ENCODE results near the gene ACE.

ACE gene

DNA sequence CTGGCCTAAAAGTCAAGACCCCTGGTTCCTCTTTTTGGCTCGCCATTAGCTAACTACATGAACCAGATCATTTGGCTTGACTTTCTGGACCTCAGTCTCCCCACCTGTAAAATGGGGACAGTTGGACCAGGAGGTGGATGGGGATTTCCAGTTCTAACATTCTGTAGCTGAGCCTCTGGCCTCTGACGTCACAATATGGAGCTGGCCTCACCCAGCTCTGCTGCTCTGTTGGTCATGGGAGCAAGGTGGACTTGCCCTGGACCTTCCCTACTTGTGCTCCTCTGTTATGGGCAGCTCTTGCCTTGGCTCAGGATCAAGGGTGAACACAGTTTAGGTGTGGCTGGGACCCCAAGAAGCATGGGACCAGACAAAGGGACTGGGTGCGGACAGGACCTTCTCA, 29.8 kb downstream of the ACE start:
- in situ Hi-C loops (cut with HindIII; ENCODE audit: low sequenced_read_pairs), result no loop called here

DNA sequence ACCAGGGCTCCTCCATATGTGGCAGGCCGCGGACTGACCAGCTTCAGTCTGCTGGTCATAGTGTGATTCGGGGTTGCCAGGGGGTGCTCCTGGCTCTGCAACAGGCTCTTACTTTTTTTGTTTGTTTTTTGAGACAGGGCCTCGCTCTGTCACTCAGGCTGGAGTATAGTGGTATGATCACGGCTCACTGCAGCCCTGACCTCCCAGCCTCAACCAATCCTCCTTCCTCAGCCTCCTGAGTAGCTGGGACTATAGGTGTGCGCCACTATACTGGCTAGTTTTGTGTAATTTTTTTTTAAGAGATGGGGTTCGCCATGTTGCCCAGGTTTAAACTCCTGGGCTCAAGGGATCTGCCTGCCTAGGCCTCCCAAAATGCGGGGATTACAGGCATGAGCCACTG, 34.5 kb downstream of the ACE start:
- in situ Hi-C loops (cut with HindIII; ENCODE audit: low sequenced_read_pairs), result no loop called here

DNA sequence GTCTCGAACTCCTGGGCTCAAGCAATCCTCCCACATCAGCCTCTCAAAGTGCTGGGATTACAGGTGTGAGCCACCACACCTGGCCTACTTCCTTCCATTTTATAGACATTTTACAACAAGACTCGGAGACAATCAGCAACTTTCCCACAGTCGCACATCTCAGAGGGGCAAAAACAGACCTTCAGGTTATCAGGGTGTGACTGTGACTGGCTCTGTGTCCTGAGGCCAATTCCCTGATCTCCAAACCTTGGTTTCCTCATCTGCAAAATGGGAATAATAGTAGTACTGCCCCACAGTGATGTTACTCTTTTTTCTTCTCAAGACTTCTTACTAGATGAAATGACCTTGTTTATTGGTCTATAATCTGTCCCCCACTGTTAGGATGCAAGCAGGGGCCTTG, 35.5 kb downstream of the ACE start:
- in situ Hi-C loops (cut with HindIII; ENCODE audit: low sequenced_read_pairs), result no loop called here

DNA sequence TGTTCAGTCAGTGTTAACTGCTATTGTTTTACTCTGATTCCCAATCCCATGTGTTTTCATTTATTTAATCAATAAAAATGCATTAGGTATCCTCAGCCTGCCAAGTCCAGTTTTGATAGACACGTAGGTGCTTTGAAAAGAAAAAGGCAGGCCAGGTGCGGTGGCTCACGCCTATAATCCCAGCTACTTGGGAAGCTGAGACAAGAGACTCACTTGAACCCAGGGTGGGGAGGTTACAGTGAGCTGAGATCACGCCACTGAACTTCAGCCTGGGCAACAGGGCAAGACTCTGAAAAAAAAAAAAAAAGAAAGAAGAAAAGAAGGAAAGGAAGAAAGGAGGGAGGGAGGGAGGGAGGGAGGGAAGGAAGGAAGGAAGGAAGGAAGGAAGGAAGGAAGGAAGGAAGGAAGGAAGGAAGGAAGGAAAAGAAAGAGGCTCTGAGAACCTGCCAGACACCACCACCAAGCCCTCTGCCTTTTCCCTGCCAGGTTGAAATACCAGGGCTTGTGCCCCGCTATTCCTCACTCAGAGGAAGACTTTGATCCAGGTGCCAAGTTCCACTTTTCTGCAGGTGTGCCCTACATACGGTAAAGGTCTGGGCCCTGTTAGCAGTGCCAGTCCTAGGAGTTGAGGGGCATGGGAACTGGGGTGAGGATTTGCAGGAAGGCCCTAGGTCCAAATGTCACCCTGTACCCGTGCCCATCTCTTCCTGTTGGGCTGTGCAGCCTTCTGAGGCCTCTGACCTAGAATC, 36.2 kb downstream of the ACE start:
- in situ Hi-C loops (cut with HindIII; ENCODE audit: low sequenced_read_pairs), result no loop called here

DNA sequence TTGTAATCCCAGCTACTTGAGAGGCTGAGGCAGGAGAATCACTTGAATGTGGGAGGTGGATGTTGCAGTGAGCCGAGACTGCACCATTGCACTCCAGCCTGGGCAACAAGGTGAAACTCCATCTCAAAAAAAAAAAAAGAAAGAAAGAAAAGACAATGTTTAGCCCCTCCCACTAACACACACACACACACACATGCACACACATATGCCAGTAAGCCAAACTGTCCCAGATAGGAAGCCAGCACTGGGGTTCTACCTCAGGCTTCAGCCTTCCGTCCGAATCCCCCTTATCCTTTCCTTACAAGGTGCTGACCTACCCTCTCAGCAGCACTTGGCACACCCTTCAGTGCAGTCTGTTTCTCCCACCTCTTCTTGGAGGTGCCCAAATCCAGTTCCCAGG, 37.6 kb downstream of the ACE start:
- in situ Hi-C loops (cut with HindIII; ENCODE audit: low sequenced_read_pairs), result no loop called here

DNA sequence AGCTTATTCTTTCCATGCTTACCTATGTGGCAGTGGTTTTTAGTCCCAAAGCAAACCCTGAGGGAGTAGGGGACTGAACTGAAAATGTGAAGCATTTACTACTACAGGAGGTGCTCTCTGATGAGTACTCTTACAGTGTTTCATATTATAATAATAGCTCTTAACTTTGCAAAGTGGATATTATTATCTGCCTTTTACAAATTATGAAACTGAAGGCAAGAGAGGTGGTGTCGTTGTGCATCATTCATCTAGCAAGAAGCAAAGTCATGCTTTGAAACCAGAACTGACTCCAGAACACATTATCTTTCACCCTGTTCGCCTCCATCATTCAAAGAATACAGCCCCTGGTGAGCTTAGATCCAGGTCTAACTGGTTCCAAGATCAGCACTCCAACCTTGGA, 38.1 kb downstream of the ACE start:
- in situ Hi-C loops (cut with HindIII; ENCODE audit: low sequenced_read_pairs), result no loop called here

DNA sequence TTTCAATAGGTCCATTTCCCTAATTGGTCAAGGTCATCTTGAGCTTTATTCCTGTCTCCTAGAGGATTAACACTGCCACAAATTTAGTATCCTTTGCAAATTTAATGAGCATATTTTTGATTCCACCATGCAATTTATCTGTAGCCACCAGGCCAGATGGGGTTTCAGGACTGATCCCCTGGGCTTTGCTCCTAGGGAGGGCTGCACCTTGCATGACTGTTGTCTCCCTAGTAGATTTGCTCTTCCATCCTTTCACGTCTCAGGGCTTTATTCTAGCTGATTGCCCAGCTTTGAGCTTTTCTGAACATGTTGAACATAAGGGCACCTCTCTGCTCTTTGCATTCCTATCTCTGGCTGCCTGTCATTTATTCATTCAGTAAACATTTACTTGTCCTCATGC, 38.6 kb downstream of the ACE start:
- in situ Hi-C loops (cut with HindIII; ENCODE audit: low sequenced_read_pairs), result no loop called here

DNA sequence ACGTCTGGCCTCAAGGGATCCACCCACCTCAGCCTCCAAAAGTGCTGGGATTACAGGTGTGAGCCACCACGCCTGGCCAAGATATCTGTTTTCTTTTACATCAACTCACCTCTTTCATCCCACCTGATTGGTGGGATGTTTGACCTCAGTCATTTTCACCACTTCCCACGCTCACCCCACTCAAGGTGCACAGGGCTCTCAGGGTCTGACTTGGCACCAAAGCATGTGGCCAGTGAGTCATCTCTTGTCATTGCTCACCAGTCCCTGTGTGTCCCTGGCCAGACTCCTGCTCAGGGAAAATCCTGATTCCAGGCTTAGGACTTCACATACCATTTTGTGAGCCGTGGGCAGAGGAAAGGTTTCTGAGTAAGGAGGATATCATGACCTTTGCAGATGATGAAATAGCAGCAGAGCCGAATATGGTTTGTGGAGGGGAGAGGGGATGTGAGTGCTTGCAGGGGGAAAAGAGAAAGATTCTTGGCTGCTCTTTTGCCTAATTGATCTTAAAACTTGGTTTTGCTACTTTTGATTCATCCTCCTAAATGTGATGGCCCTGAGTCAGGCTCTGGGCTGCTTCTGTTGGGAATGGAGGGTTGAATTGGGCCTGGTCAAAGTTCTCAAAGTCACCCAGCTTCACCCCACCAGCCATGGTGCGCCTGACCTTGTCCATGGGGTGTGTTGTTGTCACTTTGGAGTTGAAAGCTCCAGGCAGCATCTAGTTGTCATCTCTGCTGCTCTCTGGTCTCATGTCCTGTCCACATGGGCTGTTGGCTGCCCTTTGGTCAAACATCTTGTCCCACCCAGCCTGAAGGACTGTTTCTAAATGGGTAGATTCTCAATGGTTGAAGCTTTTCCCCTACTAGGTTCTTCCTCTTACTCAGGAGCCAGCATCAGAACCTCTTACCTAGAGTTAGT, 40.3 kb downstream of the ACE start:
- in situ Hi-C loops (cut with HindIII; ENCODE audit: low sequenced_read_pairs), result no loop called here

DNA sequence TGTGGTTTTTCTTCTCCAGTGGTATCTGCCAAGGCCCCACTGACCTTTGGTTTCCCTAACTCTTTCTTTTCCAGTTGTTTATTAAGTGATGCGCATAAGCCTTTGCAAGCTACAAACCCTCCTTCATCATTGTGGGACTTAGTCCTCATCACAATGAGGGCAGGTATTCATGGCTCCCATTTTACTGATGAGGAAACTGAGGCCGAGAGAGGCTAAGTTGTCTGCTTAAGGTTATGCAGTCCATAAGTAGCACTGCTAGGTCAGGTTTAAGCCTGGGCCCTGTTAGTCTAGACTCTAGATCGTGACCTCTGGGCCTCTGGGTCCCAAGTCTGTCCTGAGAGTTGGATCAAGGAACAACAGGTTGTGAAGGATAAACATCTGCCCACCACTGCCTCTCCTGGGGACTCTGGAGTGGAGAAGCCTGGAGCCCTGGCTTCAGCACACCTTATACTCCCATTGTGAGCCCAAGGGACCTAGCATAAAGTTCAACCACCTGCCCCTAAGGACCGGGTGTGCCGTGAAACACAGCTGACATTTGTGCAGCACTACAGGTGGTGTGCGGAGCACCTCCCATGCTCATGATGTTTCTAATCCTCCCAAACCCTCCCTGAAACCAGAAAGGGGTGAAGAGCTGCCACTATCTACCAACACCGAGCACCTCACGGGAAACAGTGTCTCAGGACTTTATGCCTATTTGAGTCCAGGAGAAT, 41.1 kb downstream of the ACE start:
- in situ Hi-C loops (cut with HindIII; ENCODE audit: low sequenced_read_pairs), result no loop called here

DNA sequence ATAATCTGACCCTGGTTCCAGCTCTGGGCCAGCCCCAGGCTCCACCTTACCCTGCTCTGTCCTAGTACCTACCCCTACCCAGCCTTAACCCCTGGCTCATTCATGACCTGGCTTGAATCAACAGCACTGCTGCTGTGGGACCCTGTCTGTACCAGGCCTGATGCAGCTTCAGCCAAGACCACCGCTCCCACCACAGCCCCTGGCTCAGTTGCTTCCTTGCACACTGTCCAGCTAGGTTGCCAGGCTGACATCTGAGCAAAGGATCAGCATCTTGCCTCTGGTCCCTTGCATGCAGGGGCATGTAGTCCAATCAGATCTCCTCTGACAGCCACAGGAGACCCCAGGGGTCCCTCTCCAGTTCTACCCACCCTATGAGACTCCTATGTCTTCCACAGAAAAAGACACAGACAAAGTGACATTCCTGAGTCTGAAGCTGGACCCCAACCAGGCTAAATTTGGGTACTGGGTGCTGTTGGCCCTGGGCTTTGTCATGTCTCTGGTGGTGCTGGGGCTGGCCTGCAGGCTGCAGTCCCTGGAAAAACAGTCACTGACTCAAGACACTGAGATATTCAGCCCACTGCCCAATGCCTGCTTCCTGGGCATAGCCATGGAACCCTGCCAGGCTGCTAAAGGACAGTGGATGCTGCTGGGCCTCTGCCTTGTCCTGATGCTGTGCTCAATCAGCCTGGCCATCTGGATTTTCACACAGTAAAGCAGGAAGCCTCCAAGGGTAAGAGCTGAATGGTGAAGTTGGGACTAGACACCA, 42.4 kb downstream of the ACE start:
- in situ Hi-C loops (cut with HindIII; ENCODE audit: low sequenced_read_pairs), result no loop called here

DNA sequence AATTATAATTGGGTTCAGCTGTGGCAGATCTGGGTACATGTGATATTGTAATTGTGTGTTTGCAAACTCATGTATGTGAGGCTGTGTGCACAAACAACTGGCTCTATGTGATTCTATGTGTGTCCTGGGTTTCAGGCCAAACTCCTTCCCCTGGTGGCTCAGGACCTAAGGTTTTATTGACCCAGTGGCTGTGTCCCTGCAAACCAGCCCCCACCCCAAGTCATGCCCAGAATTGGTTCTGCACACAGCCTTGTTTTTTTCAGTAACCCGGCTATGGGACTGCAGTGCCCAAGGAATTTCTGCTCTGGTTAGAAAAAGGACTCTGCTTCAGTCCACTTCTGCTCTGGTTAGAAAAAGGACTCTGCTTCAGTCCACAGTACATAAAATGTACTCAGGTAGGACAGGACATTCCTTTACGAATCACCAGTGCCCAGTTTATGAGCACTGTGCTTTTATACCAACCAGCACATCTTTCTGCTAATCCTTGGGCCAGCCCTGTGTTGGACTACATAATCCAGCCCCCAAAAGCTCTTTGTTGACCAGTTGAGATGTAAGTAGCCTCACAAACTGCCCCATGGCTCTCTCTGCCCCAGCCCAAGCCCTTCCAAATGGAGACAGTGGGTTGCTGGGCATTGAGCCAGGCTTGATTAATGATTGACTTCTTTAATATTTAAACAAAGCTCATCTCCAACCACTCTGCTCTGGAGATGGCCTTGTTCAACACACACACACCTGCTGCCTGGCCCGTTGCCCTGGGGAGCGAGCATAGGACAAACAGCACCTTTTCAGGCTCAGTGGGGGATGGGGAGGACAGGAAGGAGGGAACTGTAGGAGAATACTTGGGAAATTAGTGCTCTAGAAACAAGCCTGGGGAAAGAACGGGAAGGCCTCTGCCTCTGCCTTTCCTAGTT, 43.4 kb downstream of the ACE start:
- in situ Hi-C loops (cut with HindIII; ENCODE audit: low sequenced_read_pairs), result no loop called here

DNA sequence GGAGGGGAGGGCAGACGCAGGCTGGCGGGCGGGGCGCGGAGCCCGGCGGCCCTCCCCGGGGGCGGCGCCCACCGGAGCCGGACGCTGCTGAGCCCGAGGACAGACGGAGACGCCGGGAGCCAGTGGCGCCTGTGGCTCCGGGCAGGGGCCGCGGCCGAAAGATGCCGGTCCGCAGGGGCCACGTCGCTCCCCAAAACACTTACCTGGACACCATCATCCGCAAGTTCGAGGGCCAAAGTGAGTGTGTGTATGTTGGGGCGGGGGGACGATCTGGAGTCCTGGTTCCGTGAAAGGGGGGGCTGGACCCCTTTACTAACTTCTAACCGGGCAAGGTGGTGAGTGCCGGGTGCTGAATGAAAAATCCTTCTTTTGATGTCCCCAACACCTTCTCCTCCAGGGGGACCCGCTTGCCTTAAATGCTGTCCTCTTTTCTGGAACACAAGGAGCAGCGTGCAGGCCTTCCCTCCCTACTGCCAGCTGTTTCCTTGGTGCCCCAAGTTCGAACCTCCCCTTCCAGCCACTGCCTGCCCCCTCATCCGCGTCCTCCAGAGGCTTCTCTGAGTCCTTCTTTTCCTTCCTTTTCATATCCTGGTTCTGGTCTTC, 46.5 kb downstream of the ACE start, which contains the start of gene KCNH6:
KCNH6 (plus strand) TSS at position 106 of the 603 bp plus-strand sequence; CDS start at position 162, 56 bp downstream.
- in situ Hi-C loops (cut with HindIII; ENCODE audit: low sequenced_read_pairs), result no loop called here

DNA sequence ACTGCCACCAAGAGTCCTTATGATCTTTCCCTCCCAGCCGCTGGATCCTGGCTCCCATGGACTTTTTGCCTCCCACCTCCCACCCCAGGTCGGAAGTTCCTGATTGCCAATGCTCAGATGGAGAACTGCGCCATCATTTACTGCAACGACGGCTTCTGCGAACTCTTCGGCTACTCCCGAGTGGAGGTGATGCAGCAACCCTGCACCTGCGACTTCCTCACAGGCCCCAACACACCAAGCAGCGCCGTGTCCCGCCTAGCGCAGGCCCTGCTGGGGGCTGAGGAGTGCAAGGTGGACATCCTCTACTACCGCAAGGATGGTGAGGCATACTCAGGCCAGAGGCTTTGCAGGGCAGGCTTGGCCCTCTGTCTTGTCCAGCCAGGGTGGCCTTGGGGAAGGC, 47.2 kb downstream of the ACE start:
- in situ Hi-C loops (cut with HindIII; ENCODE audit: low sequenced_read_pairs), result no loop called here

DNA sequence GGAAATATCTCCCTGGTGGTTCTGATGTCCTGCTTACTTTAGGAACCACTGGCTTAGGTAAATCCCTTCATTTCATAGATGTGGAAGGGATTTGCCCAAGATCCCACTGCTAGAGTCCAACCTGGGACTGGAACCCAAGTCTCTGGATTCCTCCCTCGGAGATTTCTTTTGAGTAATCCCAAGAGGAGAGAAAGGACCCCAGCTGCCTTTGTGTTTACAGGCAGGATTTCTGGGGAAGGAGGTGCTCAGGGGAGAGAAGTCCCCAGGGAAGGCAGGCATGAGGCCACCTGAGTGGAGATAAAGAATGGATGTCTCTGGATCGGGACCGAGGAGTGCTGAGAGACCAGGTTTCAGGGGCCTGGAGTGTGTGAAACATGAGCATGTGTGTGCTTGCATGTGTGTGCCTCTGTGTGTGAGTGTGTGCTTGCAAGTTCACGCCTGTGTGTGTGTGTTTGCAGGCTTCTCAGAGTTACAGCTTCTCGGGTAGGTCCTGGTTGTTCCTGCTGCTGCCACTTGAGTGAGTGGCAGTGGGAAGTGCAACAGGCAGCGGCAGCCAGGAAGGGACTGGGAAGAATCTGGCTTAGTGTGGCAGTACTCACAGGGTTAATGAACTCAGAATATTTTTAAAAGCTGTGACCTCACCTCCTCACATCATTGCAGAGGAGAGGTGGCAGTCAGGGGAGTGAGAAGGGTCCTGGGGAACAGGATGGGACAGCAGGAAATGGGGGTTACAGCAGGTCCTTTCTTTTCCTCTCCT, 48.5 kb downstream of the ACE start:
- in situ Hi-C loops (cut with HindIII; ENCODE audit: low sequenced_read_pairs), result no loop called here

DNA sequence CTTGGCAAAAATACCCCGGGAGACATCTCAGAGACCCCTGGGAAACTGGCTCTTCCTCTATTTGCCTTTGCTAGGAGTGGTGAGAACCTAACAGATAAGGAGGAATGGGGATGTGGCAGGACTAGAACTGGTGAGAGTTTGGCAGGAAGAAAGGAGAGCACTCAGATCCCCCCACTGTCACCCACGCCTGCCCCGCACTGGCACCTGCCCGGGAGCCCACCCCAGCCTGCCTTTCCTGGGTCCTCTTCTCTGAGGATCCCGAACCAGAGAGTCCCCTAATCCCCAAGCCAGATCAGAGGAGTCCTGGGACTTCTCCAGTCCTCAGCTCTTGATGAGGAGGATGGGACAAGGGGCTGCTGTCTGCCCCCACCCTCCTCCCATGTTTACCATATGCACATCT, 50.0 kb downstream of the ACE start:
- in situ Hi-C loops (cut with HindIII; ENCODE audit: low sequenced_read_pairs), result no loop called here

DNA sequence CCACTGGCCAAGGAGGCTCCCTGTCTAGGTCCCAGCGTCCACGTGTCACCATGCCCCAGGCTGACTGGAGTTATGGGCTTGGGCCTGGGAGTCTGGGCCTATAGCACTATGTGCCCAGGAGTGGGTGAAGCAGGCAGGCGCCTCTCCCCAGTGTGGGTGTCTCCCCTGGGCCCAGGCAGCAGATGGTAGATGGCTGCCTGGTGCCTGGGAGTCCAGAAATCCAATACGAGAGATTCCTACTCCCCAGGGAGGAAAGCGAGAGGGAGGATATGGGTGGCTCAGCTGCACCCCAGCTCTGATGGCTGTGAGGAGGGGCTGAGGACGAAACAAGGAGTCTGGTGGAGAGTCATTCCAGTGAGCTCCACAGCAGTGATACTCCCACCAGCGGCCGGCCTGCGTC, 51.3 kb downstream of the ACE start:
- in situ Hi-C loops (cut with HindIII; ENCODE audit: low sequenced_read_pairs), result no loop called here

DNA sequence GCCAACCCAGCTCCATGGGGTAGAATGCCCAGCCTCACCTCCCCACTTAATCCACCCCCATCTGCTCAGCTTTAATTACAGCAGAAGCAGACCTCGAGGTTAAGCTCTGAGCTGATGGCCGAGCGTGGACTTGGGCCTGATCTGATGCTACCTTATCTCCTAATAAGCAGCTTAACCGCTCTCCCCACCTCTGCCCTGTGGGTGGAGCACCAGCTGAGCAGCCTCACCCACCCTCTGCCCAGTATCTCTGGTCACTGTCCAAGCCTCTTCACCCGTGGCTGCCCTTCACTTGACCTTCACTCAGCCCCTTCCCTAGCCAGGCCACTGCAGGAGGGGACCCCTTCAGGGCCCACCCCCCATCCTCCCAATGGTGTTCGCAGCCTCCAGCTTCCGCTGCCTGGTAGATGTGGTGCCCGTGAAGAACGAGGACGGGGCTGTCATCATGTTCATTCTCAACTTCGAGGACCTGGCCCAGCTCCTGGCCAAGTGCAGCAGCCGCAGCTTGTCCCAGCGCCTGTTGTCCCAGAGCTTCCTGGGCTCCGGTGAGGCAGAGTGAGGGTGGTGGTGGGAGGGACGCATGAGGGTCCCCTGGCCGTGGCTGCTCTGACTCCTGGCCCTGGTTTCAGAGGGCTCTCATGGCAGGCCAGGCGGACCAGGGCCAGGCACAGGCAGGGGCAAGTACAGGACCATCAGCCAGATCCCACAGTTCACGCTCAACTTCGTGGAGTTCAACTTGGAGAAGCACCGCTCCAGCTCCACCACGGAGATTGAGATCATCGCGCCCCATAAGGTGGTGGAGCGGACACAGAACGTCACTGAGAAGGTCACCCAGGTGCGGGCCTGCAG, 53.1 kb downstream of the ACE start:
- in situ Hi-C loops (cut with HindIII; ENCODE audit: low sequenced_read_pairs), result no loop called here

DNA sequence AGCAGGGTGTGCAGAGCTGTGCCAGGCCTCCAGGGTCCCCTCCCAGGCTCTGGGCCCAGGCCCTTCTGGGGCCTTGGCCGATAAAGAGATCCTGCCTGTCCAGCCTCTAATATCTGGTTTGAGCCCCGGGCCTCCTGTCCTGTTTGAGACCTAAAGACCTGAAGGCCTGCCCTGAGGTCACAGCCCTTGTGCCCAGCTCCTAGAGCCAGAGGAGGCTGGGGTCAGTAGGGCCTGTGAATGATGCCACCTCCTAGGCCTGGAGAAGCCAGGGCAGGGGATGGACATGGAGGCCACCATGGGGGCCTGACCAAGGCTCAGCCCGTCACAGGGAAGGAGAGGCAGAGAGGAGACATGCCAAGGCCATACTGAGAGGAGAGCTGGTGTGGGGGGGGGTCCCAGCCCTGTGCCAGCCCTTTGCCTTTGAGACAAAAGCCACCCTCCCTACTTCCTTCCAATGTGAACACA, 53.7 kb downstream of the ACE start:
- in situ Hi-C loops (cut with HindIII; ENCODE audit: low sequenced_read_pairs), result no loop called here

Data from endothelial cell of hepatic sinusoid (primary cell).